BJ (cell line): ENCODE results near the gene SAPCD1. TPM values are rescaled to one million over a fixed set of nuclear protein-coding genes. Genes with fewer than 3 reads are reported as not detected.
"Not testable (repeated sequence)": the region's sequence is repeated elsewhere in the genome, so short reads cannot be mapped to it uniquely, and the experiment has no call there.

Experiments used
- CTCF ChIA-PET: fragments of 350-600 bp; formaldehyde crosslinking; extraction: SDS; loops from one replicate; lab custom pipeline; 2021; ENCODE audit warnings: antibody characterized with exemption, inconsistent platforms; lab: Yijun Ruan, JAX
- POLR2A ChIA-PET: fragments of 300-600 bp; sonication (Branson Sonifier 250); formaldehyde crosslinking; extraction: SDS; loops from one replicate; lab custom pipeline; 2021; ENCODE audit warnings: antibody characterized with exemption; lab: Charles Lee
- DNase-seq: peaks from one replicate; pipeline ENCODE4 v3.0.0-alpha.2; 2011; ENCODE audit warnings: low read depth
- H3K27me3 ChIP-seq: 2 replicates; pipeline ENCODE4 v1.6.0; 2011; ENCODE audit warnings: low read length; ENCODE audit not compliant: control insufficient read depth, insufficient read depth
- H3K36me3 ChIP-seq: 2 replicates; pipeline ENCODE4 v1.5.1; 2011; ENCODE audit warnings: low read length; ENCODE audit not compliant: control insufficient read depth, insufficient read depth
- H3K4me3 ChIP-seq: 2 replicates; pipeline ENCODE4 v1.5.1; 2011; ENCODE audit warnings: low read depth, mild to moderate bottlenecking, control low read depth, low read length
- polyA plus RNA-seq: library from polyadenylated mRNA; depleted of rRNA; stranded (reverse); fragments of >200 nt; gene quantifications from 2 replicates; pipeline ENCODE4 v1.2.3, GENCODE V29; 2011
- TF ChIP-seq, protein P1 (sequence below): IDR thresholded peaks from 2 replicates; pipeline ENCODE4 v1.5.1; 2011; ENCODE audit warnings: low read depth, mild to moderate bottlenecking, control low read depth, inconsistent platforms, low read length, moderate library complexity; ENCODE audit not compliant: insufficient read depth

Gene SAPCD1
- polyA plus RNA-seq, 1 experiment, result 1.2 TPM

DNA sequence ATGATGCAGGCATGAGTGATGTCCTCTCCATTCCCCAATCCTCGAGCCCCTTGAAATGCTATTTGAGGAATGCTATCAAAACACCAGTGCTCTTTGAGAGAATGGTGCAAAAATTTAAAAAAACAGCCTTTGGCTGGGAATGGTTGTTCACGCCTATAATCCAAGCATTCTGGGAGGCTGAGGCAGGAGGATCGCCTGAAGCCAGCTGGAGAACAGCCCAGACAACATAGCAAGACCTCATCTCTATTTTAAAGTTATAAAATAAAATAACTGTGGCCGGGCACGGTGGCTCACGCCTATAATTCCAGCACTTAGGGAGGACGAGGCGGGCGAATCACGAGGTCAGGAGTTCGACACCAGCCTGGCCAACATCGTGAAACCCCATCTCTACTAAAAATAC lies 37.3 kb downstream of the SAPCD1 start:
- TF ChIP-seq, protein P1, sequence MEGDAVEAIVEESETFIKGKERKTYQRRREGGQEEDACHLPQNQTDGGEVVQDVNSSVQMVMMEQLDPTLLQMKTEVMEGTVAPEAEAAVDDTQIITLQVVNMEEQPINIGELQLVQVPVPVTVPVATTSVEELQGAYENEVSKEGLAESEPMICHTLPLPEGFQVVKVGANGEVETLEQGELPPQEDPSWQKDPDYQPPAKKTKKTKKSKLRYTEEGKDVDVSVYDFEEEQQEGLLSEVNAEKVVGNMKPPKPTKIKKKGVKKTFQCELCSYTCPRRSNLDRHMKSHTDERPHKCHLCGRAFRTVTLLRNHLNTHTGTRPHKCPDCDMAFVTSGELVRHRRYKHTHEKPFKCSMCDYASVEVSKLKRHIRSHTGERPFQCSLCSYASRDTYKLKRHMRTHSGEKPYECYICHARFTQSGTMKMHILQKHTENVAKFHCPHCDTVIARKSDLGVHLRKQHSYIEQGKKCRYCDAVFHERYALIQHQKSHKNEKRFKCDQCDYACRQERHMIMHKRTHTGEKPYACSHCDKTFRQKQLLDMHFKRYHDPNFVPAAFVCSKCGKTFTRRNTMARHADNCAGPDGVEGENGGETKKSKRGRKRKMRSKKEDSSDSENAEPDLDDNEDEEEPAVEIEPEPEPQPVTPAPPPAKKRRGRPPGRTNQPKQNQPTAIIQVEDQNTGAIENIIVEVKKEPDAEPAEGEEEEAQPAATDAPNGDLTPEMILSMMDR, result no peak
- CTCF ChIA-PET, result interaction anchor here (1.8 kb wide), 1 partner anchor 30 kb away, joined by 6 read pairs; no protein-coding TSS in a partner anchor
- DNase-seq, result no peak
- H3K36me3 ChIP-seq, result no peaks in the 10 kb centered on the region
- no peak overlapping the region for H3K4me3 ChIP-seq
- no peaks in the 10 kb centered on the region for H3K27me3 ChIP-seq
- POLR2A ChIA-PET, result no interaction called here

DNA sequence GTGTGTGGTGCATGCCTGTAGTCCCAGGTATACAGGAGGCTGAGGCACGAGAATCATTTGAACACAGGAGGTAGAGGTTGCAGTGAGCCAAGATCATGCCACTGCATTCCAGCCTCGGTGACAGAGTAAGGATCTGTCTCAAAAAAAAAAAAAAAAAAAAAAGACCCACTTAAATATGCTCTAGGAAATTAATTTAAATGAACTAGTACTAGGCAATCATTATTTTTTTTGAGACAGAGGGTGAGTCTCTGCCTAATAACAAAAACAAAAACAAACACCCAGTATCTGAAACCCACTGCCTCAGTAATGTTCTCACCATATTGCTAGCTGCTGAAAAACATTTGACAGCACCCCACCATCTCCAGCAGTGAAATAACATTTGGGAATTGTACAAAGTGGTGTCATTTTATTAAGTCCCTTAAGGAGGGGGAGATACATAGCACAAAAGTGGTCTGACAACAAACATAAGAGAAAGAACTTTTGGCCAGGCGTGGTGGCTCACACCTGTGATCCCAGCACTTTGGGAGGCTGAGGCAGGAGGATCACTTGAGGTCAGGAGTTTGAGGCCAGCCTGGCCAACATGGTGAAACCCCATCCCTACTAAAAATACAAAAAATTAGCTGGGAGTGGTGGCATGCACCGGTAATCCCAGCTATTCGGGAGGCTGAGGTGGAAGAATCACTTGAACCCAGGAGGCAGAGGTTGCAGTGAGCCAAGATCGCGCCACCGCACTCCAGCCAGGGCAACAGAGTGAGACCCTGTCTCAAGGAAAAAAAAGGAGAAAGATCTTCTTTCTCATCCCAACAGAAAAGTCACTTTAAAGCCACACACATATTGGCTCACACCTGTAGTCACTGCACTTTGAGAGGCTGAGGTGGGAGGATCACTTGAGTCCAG lies 38.8 kb downstream of the SAPCD1 start:
- POLR2A ChIA-PET, H3K4me3 ChIP-seq, DNase-seq, H3K27me3 ChIP-seq, H3K36me3 ChIP-seq: not testable (repeated sequence)
- CTCF ChIA-PET, result interaction anchor here (1.2 kb wide), 1 partner anchor 26 kb away, joined by 4 read pairs; the partner anchor contains the start of gene HSPA1B

DNA sequence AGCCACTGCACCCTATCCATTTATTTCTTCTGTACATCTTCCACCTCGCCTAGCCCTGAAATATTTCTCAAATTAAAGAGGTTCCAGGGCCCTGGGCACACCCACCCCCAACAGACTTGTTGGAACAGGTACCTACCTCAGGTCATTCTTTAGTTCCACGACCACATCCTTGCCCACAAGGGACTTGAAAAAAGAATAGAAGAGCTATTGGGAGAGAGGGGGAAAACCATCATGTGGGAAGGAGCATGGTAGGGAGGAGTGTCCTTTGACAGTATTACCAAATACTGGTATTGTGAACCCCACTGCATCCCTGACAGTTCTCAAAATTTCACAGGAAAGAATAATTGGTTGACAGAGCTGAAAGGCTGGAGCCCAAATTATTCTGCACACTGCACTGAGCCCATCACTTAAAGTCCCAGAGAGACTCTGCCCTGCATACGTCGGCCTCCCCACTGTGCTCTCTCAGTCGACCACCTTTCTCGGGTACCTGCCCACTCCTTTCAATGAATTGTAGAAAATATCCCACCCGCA lies 43.5 kb downstream of the SAPCD1 start:
- TF ChIP-seq, protein P1, result no peak
- ChIA-PET POLR2A (interaction anchor here (0.6 to 1.0 kb wide), 4 partner anchors 9 to 28 kb away, joined by 3 to 9 read pairs (median 4); partner anchors contain the start of genes HSPA1A, HSPA1B and HSPA1L), CTCF (interaction anchor here (1.4 to 2.8 kb wide), 3 partner anchors 10 to 15 kb away, joined by 3 to 12 read pairs (median 5); partner anchors contain the start of gene VARS1)
- H3K36me3 ChIP-seq, result no peaks in the 10 kb centered on the region
- H3K27me3 ChIP-seq, result no peaks in the 10 kb centered on the region
- no peak for DNase-seq
- H3K4me3 ChIP-seq, result peak overlapping the region; percentile 72

DNA sequence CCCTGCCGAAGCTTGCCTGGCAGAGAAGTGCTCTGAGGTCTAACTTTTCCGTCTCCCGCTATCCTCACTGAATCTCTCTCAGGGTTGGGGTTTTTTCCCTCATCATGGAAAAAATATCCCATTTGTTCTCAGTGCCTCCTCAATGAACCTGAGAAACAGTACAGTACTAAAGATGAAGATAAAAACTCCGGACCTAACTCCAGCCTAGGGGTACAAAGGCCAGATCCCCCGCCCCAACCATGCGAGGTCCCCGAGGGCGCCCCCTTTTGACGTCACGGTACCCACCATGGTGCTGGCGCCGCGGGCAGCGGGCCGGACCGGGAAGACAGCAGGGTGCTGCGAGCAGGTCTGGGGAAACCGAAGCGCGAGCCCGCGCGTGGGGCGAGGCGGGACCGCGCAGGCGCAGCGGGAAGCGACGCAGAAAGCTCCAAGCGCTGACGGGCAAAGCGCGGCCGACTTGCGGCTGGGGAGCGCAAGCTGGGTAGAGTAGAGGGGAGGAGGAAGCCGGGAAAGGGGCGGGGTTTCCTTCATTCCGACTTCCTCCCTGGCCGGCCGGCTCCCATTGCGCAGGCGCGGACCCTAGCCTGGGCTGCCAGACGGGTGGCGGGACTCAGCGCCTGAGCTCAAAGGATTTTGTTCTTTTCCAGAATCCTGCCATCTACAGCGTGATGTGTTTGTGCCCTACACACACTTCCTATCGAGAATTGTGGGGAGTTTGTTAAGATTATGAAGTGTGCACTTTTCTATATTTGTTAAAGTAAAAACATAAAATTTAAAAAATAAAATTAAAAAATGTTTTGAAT lies 44.2 kb downstream of the SAPCD1 start, which contains the start of gene LSM2:
TSS of gene LSM2 (minus strand) at position 497 of the 803 bp plus-strand sequence. CDS start at position 288, 209 bp downstream.
- peak within 1 kb of the TSS; percentile 72 for H3K4me3 ChIP-seq
- DNase-seq, result peak; percentile 91
- no peaks in the 10 kb centered on the region for H3K27me3 ChIP-seq
- POLR2A ChIA-PET, result interaction anchor here (0.5 to 1.0 kb wide), 8 partner anchors 9 to 281 kb away, joined by 3 to 13 read pairs (median 4); partner anchors contain the start of genes C6orf47, HSPA1A, HSPA1B and HSPA1L
- no peaks in the 10 kb centered on the region for H3K36me3 ChIP-seq
- CTCF ChIA-PET, result interaction anchor here (0.6 to 2.8 kb wide), 7 partner anchors 11 to 125 kb away, joined by 3 to 12 read pairs (median 4); partner anchors contain the start of gene VARS1
- TF ChIP-seq, protein P1, result peak; percentile 32

DNA sequence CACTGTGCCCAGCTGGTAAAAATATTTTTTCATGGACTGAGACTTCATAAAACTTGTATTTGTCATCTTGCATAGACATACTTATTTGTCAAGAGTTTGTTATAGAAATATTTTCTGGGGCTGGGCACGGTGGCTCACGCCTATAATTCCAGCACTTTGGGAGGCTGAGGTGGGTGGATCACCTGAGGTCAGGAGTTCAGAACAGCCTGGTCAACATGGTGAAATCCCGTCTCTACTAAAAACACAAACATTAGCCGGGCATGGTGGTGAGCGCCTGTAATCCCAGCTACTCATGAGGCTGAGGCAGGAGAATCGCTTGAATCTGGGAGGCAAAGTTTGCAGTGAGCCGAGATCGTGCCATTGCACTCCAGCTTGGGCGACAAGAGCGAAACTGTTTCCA lies 46.1 kb downstream of the SAPCD1 start:
- H3K27me3 ChIP-seq, H3K36me3 ChIP-seq, POLR2A ChIA-PET, DNase-seq, H3K4me3 ChIP-seq: not testable (repeated sequence)
- CTCF ChIA-PET, result interaction anchor here (0.9 kb wide), 1 partner anchor 36 kb away, joined by 3 read pairs; no protein-coding TSS in a partner anchor
